Endothelial cell of umbilical vein (primary cell): ENCODE data around the gene HIVEP3. TPM values are rescaled to one million over a fixed set of nuclear protein-coding genes. Genes with fewer than 3 reads are reported as not detected.

ENCODE experiments used
- BruUV-seq: library from RNA; stranded (reverse); fragments of 400-500 nt; replicated peaks from 2 replicates; lab custom pipeline; 2021; lab: Mats Ljungman, UMichigan
- CTCF ChIA-PET: fragments of 300-600, 350-600 bp; sonication (Branson Sonifier 250); formaldehyde crosslinking; loops from one replicate; lab custom pipeline; 2021; ENCODE audit warnings: antibody characterized with exemption, inconsistent platforms; lab: Charles Lee
- POLR2A ChIA-PET: fragments of 300-600, 350-600 bp; sonication (Branson Sonifier 250); formaldehyde crosslinking; loops from one replicate; lab custom pipeline; 2021; ENCODE audit warnings: antibody characterized with exemption, inconsistent platforms; lab: Charles Lee
- DNase-seq: peaks from one replicate; pipeline ENCODE4 v3.0.0-alpha.2; 2011; ENCODE audit warnings: low read depth, low spot score
- FAIRE-seq: peaks from 2 replicates; lab custom pipeline; 2011; peaks lifted over from hg19 to GRCh38; lab: Jason Lieb, UNC
- H2AFZ ChIP-seq: 2 replicates; pipeline ENCODE4 v1.6.0; 2012; ENCODE audit warnings: low read depth, low read length, control low read depth, inconsistent platforms
- H3K27ac ChIP-seq: 2 replicates; pipeline ENCODE4 v1.5.1; 2011; ENCODE audit warnings: low read depth, mild to moderate bottlenecking, control low read depth, low read length, moderate library complexity; ENCODE audit not compliant: insufficient read depth
- H3K27me3 ChIP-seq, 2 experiments: 2 replicates each; pipeline versions ENCODE4 v1.6.0 to v1.6.1; 2011; ENCODE audit warnings: low read length in 2 of 2, mixed read lengths in 1 of 2; ENCODE audit not compliant: control insufficient read depth in 2 of 2, insufficient read depth in 2 of 2
- H3K36me3 ChIP-seq, 2 experiments: 2 replicates in 1 of 2; 3 replicates in 1 of 2; pipeline ENCODE4 v1.5.1; 2011; ENCODE audit warnings: low read length in 2 of 2, mild to moderate bottlenecking in 1 of 2, moderate library complexity in 1 of 2; ENCODE audit not compliant: control insufficient read depth in 2 of 2, insufficient read depth in 2 of 2; ENCODE audit errors: extremely low read depth in 1 of 2
- H3K4me1 ChIP-seq: 3 replicates; pipeline ENCODE4 v1.5.1; 2011; ENCODE audit warnings: mild to moderate bottlenecking, low read length; ENCODE audit not compliant: control insufficient read depth, insufficient read depth; ENCODE audit errors: extremely low read depth
- H3K4me2 ChIP-seq: 2 replicates; pipeline ENCODE4 v1.6.1; 2011; ENCODE audit warnings: low read length, control low read depth, mixed read lengths; ENCODE audit not compliant: insufficient read depth
- H3K4me3 ChIP-seq, 3 experiments: fragments of 200-600 bp in 1 of 3; sonication (generic), shearing (Covaris generic) in 1 of 3; replicated peaks in 1 of 3; 2 replicates each; pipeline ENCODE4 v1.5.1; 2011 to 2016; ENCODE audit warnings: control low read depth in 3 of 3, low read length in 3 of 3, mild to moderate bottlenecking in 2 of 3, inconsistent platforms in 1 of 3, low read depth in 1 of 3, moderate library complexity in 1 of 3; ENCODE audit not compliant: insufficient read depth in 1 of 3
- H3K79me2 ChIP-seq: 2 replicates; pipeline ENCODE4 v1.6.0; 2012; ENCODE audit warnings: low read length, inconsistent platforms; ENCODE audit not compliant: control insufficient read depth, insufficient read depth
- H3K9ac ChIP-seq: replicated peaks from 2 replicates; pipeline ENCODE3; 2011; ENCODE audit warnings: low read length, control low read depth; ENCODE audit not compliant: insufficient read depth; ENCODE audit errors: extremely low read depth
- H3K9me1 ChIP-seq: replicated peaks from 3 replicates; pipeline ENCODE4 v1.6.0; 2011; ENCODE audit warnings: mild to moderate bottlenecking, low read length; ENCODE audit not compliant: control insufficient read depth, insufficient read depth; ENCODE audit errors: extremely low read depth
- H3K9me3 ChIP-seq: replicated peaks from 2 replicates; pipeline ENCODE4 v1.5.1; 2012; ENCODE audit warnings: low read length, inconsistent platforms; ENCODE audit not compliant: control insufficient read depth, insufficient read depth
- H4K20me1 ChIP-seq: replicated peaks from 2 replicates; pipeline ENCODE3; 2011; ENCODE audit warnings: mild to moderate bottlenecking, low read length; ENCODE audit not compliant: control insufficient read depth, insufficient read depth; ENCODE audit errors: extremely low read depth
- CTCF ChIP-seq, 2 donors: IDR thresholded peaks; 1 replicate in 1 of 2; 2 replicates in 1 of 2; pipeline ENCODE4 v1.5.1; 2011; ENCODE audit warnings: low read length in 2 of 2, mild to moderate bottlenecking in 2 of 2, moderate library complexity in 2 of 2, control low read depth in 1 of 2, inconsistent platforms in 1 of 2, low read depth in 1 of 2; ENCODE audit not compliant: insufficient read depth in 1 of 2; ENCODE audit errors: extremely low read depth in 1 of 2
- EZH2 ChIP-seq: IDR thresholded peaks from 2 replicates; pipeline ENCODE4 v1.6.1; 2012; ENCODE audit warnings: borderline replicate concordance, low read depth, mild to moderate bottlenecking, moderate library complexity, low read length, inconsistent platforms; ENCODE audit not compliant: severe bottlenecking
- FOS ChIP-seq: IDR thresholded peaks from 2 replicates; pipeline ENCODE4 v1.6.1; 2011; ENCODE audit warnings: mild to moderate bottlenecking, low read length, moderate library complexity, borderline replicate concordance; ENCODE audit not compliant: insufficient read depth
- GATA2 ChIP-seq: IDR thresholded peaks from 2 replicates; pipeline ENCODE4 v1.7.0; 2011; ENCODE audit warnings: low read depth, mild to moderate bottlenecking, moderate library complexity, mixed read lengths, low read length; ENCODE audit not compliant: insufficient read length, insufficient read depth
- JUN ChIP-seq: IDR thresholded peaks from 2 replicates; pipeline ENCODE4 v1.6.1; 2011; ENCODE audit warnings: borderline replicate concordance, low read depth; ENCODE audit not compliant: insufficient read length, insufficient read depth
- MAX ChIP-seq: IDR thresholded peaks from 2 replicates; pipeline ENCODE4 v1.6.1; 2011; ENCODE audit not compliant: insufficient read depth, insufficient read length
- MYC ChIP-seq: IDR thresholded peaks from one replicate; pipeline ENCODE4 v1.6.1; 2011; ENCODE audit warnings: mild to moderate bottlenecking, low read depth, low read length
- POLR2A ChIP-seq: IDR thresholded peaks from 2 replicates; pipeline ENCODE4 v1.6.1; 2012; ENCODE audit warnings: low read depth, mild to moderate bottlenecking, control low read depth, low read length
- POLR2AphosphoS5 ChIP-seq: IDR thresholded peaks from 2 replicates; pipeline ENCODE4 v1.6.1; 2012; ENCODE audit warnings: low read depth, mild to moderate bottlenecking, control low read depth, low read length, moderate library complexity; ENCODE audit not compliant: insufficient read depth
- dilution Hi-C: fragments of 300-500 bp; cut with MboI; formaldehyde crosslinking; loops from one replicate; pipeline ENCODE4 v1.15.0; 2019; ENCODE audit warnings: low sequenced_read_pairs; ENCODE audit not compliant: extremely low pct_ligation_motif_present
- intact Hi-C: fragments of 100-400 bp; cut with micrococcal nuclease; formaldehyde crosslinking; loops from one replicate; pipeline ENCODE4 v1.10.0; 2022
- polyA plus RNA-seq, 4 experiments: library from polyadenylated mRNA; depleted of rRNA in 3 of 4; stranded (reverse) in 3 of 4; unstranded in 1 of 4; fragments of >200 nt; gene quantifications; 2 replicates each; pipeline versions ENCODE4 v1.2.1 to v1.2.3, GENCODE V29; 2011 to 2012; ENCODE audit warnings: missing spikeins in 1 of 4
- total RNA-seq: library from RNA; stranded (reverse); gene quantifications from 2 replicates; pipeline ENCODE4 v1.2.3, GENCODE V29; 2021

Gene HIVEP3
- total and polyA plus RNA-seq, 2 donors (not counting 3 experiments of a cell fraction or from before 2014, with no cell fraction given): 3.4 to 4.0 TPM

GRCh38 chr1:41777695-41778094, 141.0 kb downstream of the HIVEP3 start:
- Histone ChIP-seq H3K9me3 (no peaks in the 10 kb centered on the region), H3K4me1 (peaks cover under 1% of the 10 kb centered on the region), H3K9ac (no peak overlapping the region), H3K4me3 (no peak overlapping the region), H3K36me3 (no peaks in the 10 kb centered on the region), H3K27ac (no peak overlapping the region), H3K9me1 (no peaks in the 10 kb centered on the region), H3K4me2 (no peak overlapping the region), H2AFZ (no peak overlapping the region), H4K20me1 (no peaks in the 10 kb centered on the region), H3K79me2 (no peaks in the 10 kb centered on the region), H3K27me3 (no peaks in the 10 kb centered on the region)
- TF ChIP-seq CTCF (IDR thresholded peaks at IDR 0.05; ENCODE audit: extremely low read depth in 1 of 2, insufficient read depth in 1 of 2, low read depth in 1 of 2, low read length in 2 of 2) (no peak), MAX (no peak), EZH2 (no peak), FOS (no peak), POLR2A (no peak), JUN (no peak), MYC (no peak), POLR2AphosphoS5 (no peak), GATA2 (no peak)
- intact Hi-C loops (no loop called here), dilution Hi-C loops (no loop called here)
- FAIRE-seq (no peak), DNase-seq (no peak)
- POLR2A ChIA-PET: no interaction called here
- CTCF ChIA-PET: interaction anchor here (1.0 kb wide), 1 partner anchor 11 kb away, joined by 3 read pairs; no protein-coding TSS in a partner anchor
- no TSS peak for BruUV-seq
